Activated CD8-positive, alpha-beta T cell treated with anti-CD3 and anti-CD28 coated beads for 36 hours (primary cell): ENCODE measurements around the gene WDR26. TPM values are rescaled to one million over a fixed set of nuclear protein-coding genes. Genes with fewer than 3 reads are reported as not detected.

ENCODE experiments used
- ATAC-seq: fragments of 200-7000 bp; cut with Tn5 transposase; one replicate; pipeline ENCODE4 v1.10.0; 2021; ENCODE audit warnings: mild to moderate bottlenecking, moderate library complexity
- CTCF ChIA-PET: fragments of 350-600 bp; sonication (Branson Sonifier 250); formaldehyde crosslinking; loops from one replicate; lab custom pipeline; 2021; ENCODE audit warnings: antibody characterized with exemption; lab: Charles Lee
- POLR2A ChIA-PET: fragments of 350-600 bp; sonication (Branson Sonifier 250); formaldehyde crosslinking; loops from one replicate; lab custom pipeline; 2021; ENCODE audit warnings: antibody characterized with exemption; lab: Charles Lee
- DNase-seq: peaks from one replicate; pipeline ENCODE4 v3.0.0-alpha.2; 2020
- H3K27ac Mint-ChIP-seq: one replicate; pipeline ENCODE4 v1.8.0; 2021; ENCODE audit warnings: mild to moderate bottlenecking, mixed read lengths
- H3K27me3 Mint-ChIP-seq: one replicate; pipeline ENCODE4 v1.8.0; 2021; ENCODE audit warnings: mixed read lengths
- H3K36me3 Mint-ChIP-seq: one replicate; pipeline ENCODE4 v1.8.0; 2021; ENCODE audit warnings: low read depth, mixed read lengths
- H3K4me1 Mint-ChIP-seq: one replicate; pipeline ENCODE4 v1.8.0; 2021; ENCODE audit warnings: low read depth, mixed read lengths
- H3K4me3 Mint-ChIP-seq: one replicate; pipeline ENCODE4 v1.8.0; 2021; ENCODE audit warnings: mild to moderate bottlenecking, moderate library complexity, mixed read lengths
- H3K9me3 Mint-ChIP-seq: one replicate; pipeline ENCODE4 v1.8.0; 2021; ENCODE audit warnings: mixed read lengths
- intact Hi-C: fragments of 100-400 bp; cut with micrococcal nuclease; formaldehyde crosslinking; loops from one replicate; pipeline ENCODE4 v1.10.0; 2022
- total RNA-seq, 2 experiments: library from RNA; stranded (reverse); gene quantifications; one replicate each; pipeline ENCODE4 v1.2.3, GENCODE V29; 2021
- TF ChIP-seq, protein P1 (sequence below): fragments of 200-600 bp; IDR thresholded peaks from one replicate; pipeline ENCODE4 v1.8.0; 2022; ENCODE audit warnings: antibody characterized with exemption, mild to moderate bottlenecking

Gene WDR26
- total RNA-seq, 2 experiments from 2014 or later = 75.2 to 75.8 TPM

GRCh38 chr1:224435999-224436398, 1.4 kb upstream of the WDR26 start:
- Mint-ChIP-seq H3K27me3 (no peaks in the 10 kb centered on the region), H3K9me3 (no peaks in the 10 kb centered on the region), H3K36me3 (peaks cover 24% of the 10 kb centered on the region), H3K4me1 (peaks cover 43% of the 10 kb centered on the region), H3K27ac (peak overlapping the region; percentile 99), H3K4me3 (peak overlapping the region; percentile 96)
- intact Hi-C loops = no loop called here
- TF ChIP-seq, protein P1, sequence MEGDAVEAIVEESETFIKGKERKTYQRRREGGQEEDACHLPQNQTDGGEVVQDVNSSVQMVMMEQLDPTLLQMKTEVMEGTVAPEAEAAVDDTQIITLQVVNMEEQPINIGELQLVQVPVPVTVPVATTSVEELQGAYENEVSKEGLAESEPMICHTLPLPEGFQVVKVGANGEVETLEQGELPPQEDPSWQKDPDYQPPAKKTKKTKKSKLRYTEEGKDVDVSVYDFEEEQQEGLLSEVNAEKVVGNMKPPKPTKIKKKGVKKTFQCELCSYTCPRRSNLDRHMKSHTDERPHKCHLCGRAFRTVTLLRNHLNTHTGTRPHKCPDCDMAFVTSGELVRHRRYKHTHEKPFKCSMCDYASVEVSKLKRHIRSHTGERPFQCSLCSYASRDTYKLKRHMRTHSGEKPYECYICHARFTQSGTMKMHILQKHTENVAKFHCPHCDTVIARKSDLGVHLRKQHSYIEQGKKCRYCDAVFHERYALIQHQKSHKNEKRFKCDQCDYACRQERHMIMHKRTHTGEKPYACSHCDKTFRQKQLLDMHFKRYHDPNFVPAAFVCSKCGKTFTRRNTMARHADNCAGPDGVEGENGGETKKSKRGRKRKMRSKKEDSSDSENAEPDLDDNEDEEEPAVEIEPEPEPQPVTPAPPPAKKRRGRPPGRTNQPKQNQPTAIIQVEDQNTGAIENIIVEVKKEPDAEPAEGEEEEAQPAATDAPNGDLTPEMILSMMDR = no peak
- ATAC-seq = no peak
- ChIA-PET CTCF (interaction anchor here (0.9 to 2.9 kb wide), 2 partner anchors 21 to 102 kb away, joined by 4 to 13 read pairs; no protein-coding TSS in a partner anchor), POLR2A (interaction anchor here (1.1 to 1.4 kb wide), 4 partner anchors 13 to 78 kb away, joined by 3 to 8 read pairs (median 4); no protein-coding TSS in a partner anchor)
- no peak for DNase-seq

DNA sequence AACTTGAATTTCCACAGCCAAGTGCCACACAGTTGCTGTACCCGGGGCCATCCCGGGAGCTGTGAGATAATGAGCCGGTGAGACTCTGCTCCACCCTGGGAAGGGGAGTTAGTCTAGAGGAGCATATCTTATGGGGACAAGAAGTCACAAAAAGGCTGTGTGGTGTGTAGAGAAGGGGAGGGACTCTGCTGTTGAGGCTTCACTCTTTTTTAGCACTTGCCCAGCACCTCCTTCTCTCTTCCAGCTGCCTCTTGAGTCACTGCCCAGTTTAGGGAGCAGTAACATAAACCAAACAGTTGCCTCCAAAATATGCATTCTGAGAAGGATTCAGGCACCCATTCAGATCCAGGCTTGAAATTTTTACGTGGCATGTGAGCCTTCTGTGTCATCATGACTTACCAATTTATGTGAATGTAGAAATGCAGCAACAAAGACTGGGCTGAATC, 744 bp upstream of the WDR26 start:
- Mint-ChIP-seq H3K27ac (peak overlapping the region; percentile 99), H3K36me3 (peaks cover 30% of the 10 kb centered on the region), H3K27me3 (no peaks in the 10 kb centered on the region), H3K4me1 (peaks cover 49% of the 10 kb centered on the region), H3K4me3 (peak overlapping the region; percentile 96), H3K9me3 (no peaks in the 10 kb centered on the region)
- DNase-seq (peak; percentile 34), ATAC-seq (peak; percentile 22)
- TF ChIP-seq, protein P1 = no peak
- ChIA-PET CTCF (interaction anchor here (1.4 to 2.9 kb wide), 2 partner anchors 8 to 22 kb away, joined by 3 to 13 read pairs; no protein-coding TSS in a partner anchor), POLR2A (interaction anchor here (0.7 to 1.8 kb wide), 4 partner anchors 11 to 78 kb away, joined by 3 to 8 read pairs (median 4); no protein-coding TSS in a partner anchor)
- intact Hi-C loops = no loop called here

- intact Hi-C loops = no loop called here
- peak overlapping the region; percentile 96 for H3K4me3 Mint-ChIP-seq
- H3K9me3 Mint-ChIP-seq = no peaks in the 10 kb centered on the region
- ATAC-seq (peak; percentile 7), DNase-seq (peak; percentile 60)
- TF ChIP-seq, protein P1 = no peak
- H3K4me1 Mint-ChIP-seq = peaks cover 50% of the 10 kb centered on the region
- ChIA-PET POLR2A (interaction anchor here (0.7 to 1.8 kb wide), 5 partner anchors 9 to 52 kb away, joined by 4 to 8 read pairs (median 4); no protein-coding TSS in a partner anchor), CTCF (interaction anchor here (1.4 to 4.1 kb wide), 2 partner anchors 9 to 24 kb away, joined by 3 to 33 read pairs; no protein-coding TSS in a partner anchor)
- H3K27ac Mint-ChIP-seq = peak overlapping the region; percentile 83
- H3K27me3 Mint-ChIP-seq = no peaks in the 10 kb centered on the region
- peaks cover 31% of the 10 kb centered on the region for H3K36me3 Mint-ChIP-seq
Measured at GRCh38 chr1:224433701-224434672, 610 bp downstream of the WDR26 start.

- Mint-ChIP-seq H3K9me3 (no peaks in the 10 kb centered on the region), H3K27ac (peak overlapping the region; percentile 83), H3K4me3 (peak overlapping the region; percentile 87), H3K4me1 (peaks cover 50% of the 10 kb centered on the region), H3K27me3 (no peaks in the 10 kb centered on the region), H3K36me3 (peaks cover 35% of the 10 kb centered on the region)
- DNase-seq = peak; percentile 42
- TF ChIP-seq, protein P1 = no peak
- ChIA-PET CTCF (interaction anchor here (0.8 to 4.1 kb wide), 2 partner anchors 21 to 25 kb away, joined by 3 to 33 read pairs; no protein-coding TSS in a partner anchor), POLR2A (interaction anchor here (1.2 to 1.5 kb wide), 2 partner anchors 14 to 76 kb away, joined by 3 to 4 read pairs; no protein-coding TSS in a partner anchor)
- ATAC-seq = peak; percentile 1
- intact Hi-C loops = no loop called here
Measured at GRCh38 chr1:224433041-224433691, 1.4 kb downstream of the WDR26 start.
